H1 (cell line): Measurements from ENCODE around the gene PLA2G4E. TPM values are rescaled to one million over a fixed set of nuclear protein-coding genes. Genes with fewer than 3 reads are reported as not detected.

Experiments
- CTCF ChIA-PET: fragments of 300-600 bp; sonication (Branson Sonifier 250); formaldehyde crosslinking; loops from one replicate; lab custom pipeline; 2021; ENCODE audit not compliant: partially characterized antibody; lab: Charles Lee
- POLR2A ChIA-PET: fragments of 300-600 bp; sonication (Branson Sonifier 250); formaldehyde crosslinking; loops from one replicate; lab custom pipeline; 2021; ENCODE audit warnings: inconsistent platforms; ENCODE audit not compliant: partially characterized antibody; lab: Charles Lee
- DNase-seq, 2 experiments: peaks; one replicate each; pipeline versions ENCODE4 v3.0.0 to v3.0.0-alpha.2; 2010 to 2022; ENCODE audit warnings: low spot score in 2 of 2, low read depth in 1 of 2, mixed read lengths in 1 of 2
- FAIRE-seq: peaks from 2 replicates; lab custom pipeline; 2011; peaks lifted over from hg19 to GRCh38; lab: Jason Lieb, UNC
- H2AFZ ChIP-seq: 2 replicates; pipeline ENCODE4 v1.8.1; 2012; ENCODE audit warnings: low read length, inconsistent platforms
- H2AK5ac ChIP-seq: 2 replicates; pipeline ENCODE4 v1.6.1; 2013; ENCODE audit warnings: low read depth, low read length
- H2BK120ac ChIP-seq: replicated peaks from 2 replicates; pipeline ENCODE3; 2013; ENCODE audit warnings: low read depth, low read length, inconsistent platforms
- H2BK12ac ChIP-seq: 2 replicates; pipeline ENCODE4 v1.6.1; 2013; ENCODE audit warnings: low read depth, low read length
- H2BK15ac ChIP-seq: 2 replicates; pipeline ENCODE4 v1.6.1; 2013; ENCODE audit warnings: low read length
- H2BK20ac ChIP-seq: 2 replicates; pipeline ENCODE4 v1.6.1; 2013; ENCODE audit warnings: low read length
- H2BK5ac ChIP-seq: 2 replicates; pipeline ENCODE4 v1.6.1; 2013; ENCODE audit warnings: low read depth, low read length
- H3K14ac ChIP-seq: 2 replicates; pipeline ENCODE4 v1.6.1; 2013; ENCODE audit warnings: inconsistent platforms; ENCODE audit not compliant: insufficient read length
- H3K18ac ChIP-seq: 2 replicates; pipeline ENCODE4 v1.6.1; 2013; ENCODE audit warnings: low read length; ENCODE audit errors: extremely low read depth
- H3K23ac ChIP-seq: 2 replicates; pipeline ENCODE4 v1.6.1; 2013; ENCODE audit warnings: inconsistent platforms; ENCODE audit not compliant: insufficient read length
- H3K23me2 ChIP-seq: 2 replicates; pipeline ENCODE4 v1.6.1; 2013; ENCODE audit warnings: low read depth, low read length
- H3K27ac ChIP-seq: 2 replicates; pipeline ENCODE4 v1.6.1; 2011; ENCODE audit warnings: low read depth, low read length, inconsistent platforms
- H3K27me3 ChIP-seq, 4 experiments: replicated peaks in 1 of 4; 1 replicate in 1 of 4; 2 replicates in 3 of 4; pipeline versions ENCODE4 v1.6.1 to v1.8.1; 2011 to 2013; ENCODE audit warnings: low read length in 3 of 4, mild to moderate bottlenecking in 3 of 4, inconsistent platforms in 2 of 4, mixed read lengths in 2 of 4, moderate library complexity in 1 of 4; ENCODE audit not compliant: control insufficient read depth in 3 of 4, insufficient read depth in 3 of 4; ENCODE audit errors: extremely low read depth in 1 of 4
- H3K36me3 ChIP-seq, 4 experiments: 2 replicates each; pipeline versions ENCODE4 v1.6.1 to v1.8.1; 2011 to 2013; ENCODE audit warnings: mild to moderate bottlenecking in 4 of 4, low read length in 3 of 4, moderate library complexity in 2 of 4, control low read depth in 1 of 4, inconsistent platforms in 1 of 4; ENCODE audit not compliant: insufficient read depth in 4 of 4, control insufficient read depth in 2 of 4
- H3K4ac ChIP-seq: replicated peaks from 2 replicates; pipeline ENCODE3; 2013; ENCODE audit warnings: low read length, low read depth, mixed read lengths, inconsistent platforms; ENCODE audit not compliant: insufficient read length
- H3K4me1 ChIP-seq, 4 experiments: replicated peaks in 1 of 4; 1 replicate in 1 of 4; 2 replicates in 3 of 4; pipeline versions ENCODE4 v1.6.1 to v1.8.1; 2011 to 2013; ENCODE audit warnings: low read length in 3 of 4, inconsistent platforms in 2 of 4, mixed read lengths in 1 of 4; ENCODE audit not compliant: insufficient read depth in 4 of 4, control insufficient read depth in 3 of 4
- H3K4me2 ChIP-seq, 2 experiments: 2 replicates each; pipeline versions ENCODE4 v1.6.1 to v1.8.1; 2011 to 2013; ENCODE audit warnings: low read depth in 2 of 2, low read length in 2 of 2, control low read depth in 1 of 2, inconsistent platforms in 1 of 2, mild to moderate bottlenecking in 1 of 2; ENCODE audit not compliant: insufficient read depth in 1 of 2
- H3K4me3 ChIP-seq, 4 experiments: fragments of 200-600, 300-600 bp in 1 of 4; sonication (generic), shearing (Covaris generic), sonication (Bioruptor Twin) in 1 of 4; 2 replicates each; pipeline versions ENCODE4 v1.5.1 to v1.8.1; 2011 to 2016; ENCODE audit warnings: low read length in 4 of 4, low read depth in 3 of 4, control low read depth in 2 of 4, inconsistent platforms in 2 of 4, mild to moderate bottlenecking in 2 of 4, mixed read lengths in 1 of 4, moderate library complexity in 1 of 4; ENCODE audit not compliant: insufficient read depth in 2 of 4; ENCODE audit errors: extremely low read depth in 1 of 4
- H3K56ac ChIP-seq: replicated peaks from 2 replicates; pipeline ENCODE3; 2013; ENCODE audit warnings: low read depth, mild to moderate bottlenecking, mixed read lengths, low read length, inconsistent platforms; ENCODE audit not compliant: insufficient read length
- H3K79me1 ChIP-seq: 2 replicates; pipeline ENCODE4 v1.6.1; 2013; ENCODE audit warnings: low read depth, low read length, control low read depth
- H3K79me2 ChIP-seq, 2 experiments: 2 replicates each; pipeline versions ENCODE4 v1.6.1 to v1.8.1; 2012 to 2013; ENCODE audit warnings: low read length in 2 of 2, mild to moderate bottlenecking in 2 of 2, inconsistent platforms in 1 of 2; ENCODE audit not compliant: insufficient read depth in 2 of 2, control insufficient read depth in 1 of 2
- H3K9ac ChIP-seq, 4 experiments: replicated peaks in 1 of 4; 1 replicate in 1 of 4; 2 replicates in 3 of 4; pipeline versions ENCODE4 v1.6.1 to v1.8.1; 2011 to 2013; ENCODE audit warnings: low read depth in 3 of 4, low read length in 3 of 4, control low read depth in 2 of 4, mild to moderate bottlenecking in 2 of 4, moderate library complexity in 2 of 4, inconsistent platforms in 1 of 4; ENCODE audit errors: extremely low read depth in 1 of 4
- H3K9me3 ChIP-seq, 2 experiments: 2 replicates each; pipeline versions ENCODE4 v1.6.1 to v1.8.1; 2012 to 2013; ENCODE audit warnings: mild to moderate bottlenecking in 2 of 2, moderate library complexity in 2 of 2, control low read depth in 1 of 2, inconsistent platforms in 1 of 2, low read depth in 1 of 2, low read length in 1 of 2, mixed read lengths in 1 of 2; ENCODE audit not compliant: insufficient read depth in 2 of 2
- H4K20me1 ChIP-seq, 2 experiments: replicated peaks in 1 of 2; 2 replicates each; pipeline versions ENCODE3 to v1.8.1; 2011 to 2013; ENCODE audit warnings: inconsistent platforms in 2 of 2, low read length in 2 of 2, mild to moderate bottlenecking in 1 of 2; ENCODE audit not compliant: insufficient read depth in 2 of 2, control insufficient read depth in 1 of 2
- H4K5ac ChIP-seq: 2 replicates; pipeline ENCODE4 v1.6.1; 2013; ENCODE audit warnings: low read length, low read depth, mixed read lengths, inconsistent platforms; ENCODE audit not compliant: insufficient read length
- H4K8ac ChIP-seq: 2 replicates; pipeline ENCODE4 v1.8.0; 2013; ENCODE audit warnings: mild to moderate bottlenecking, moderate library complexity, low read length, inconsistent platforms; ENCODE audit not compliant: insufficient read depth; ENCODE audit errors: extremely low read depth
- H4K91ac ChIP-seq: replicated peaks from 2 replicates; pipeline ENCODE3; 2013; ENCODE audit warnings: low read length, mixed read lengths, inconsistent platforms; ENCODE audit not compliant: insufficient read length
- ASH2L ChIP-seq: fragments of 200-600, 300-600 bp; sonication (generic); IDR thresholded peaks from one replicate; pipeline ENCODE4 v1.7.1; 2017; ENCODE audit warnings: low read length
- ATF3 ChIP-seq: IDR thresholded peaks from 2 replicates; pipeline ENCODE4 v1.6.1; 2011; ENCODE audit warnings: low read depth, mild to moderate bottlenecking, low read length; ENCODE audit not compliant: insufficient read depth
- BRCA1 ChIP-seq: IDR thresholded peaks from 2 replicates; pipeline ENCODE4 v1.6.1; 2012; ENCODE audit warnings: low read depth, low read length, improper control_type of control experiment
- CHD2 ChIP-seq: IDR thresholded peaks from 2 replicates; pipeline ENCODE4 v1.6.1; 2012; ENCODE audit warnings: low read length, improper control_type of control experiment
- CTBP2 ChIP-seq: IDR thresholded peaks from 2 replicates; pipeline ENCODE4 v1.7.0; 2011; ENCODE audit warnings: borderline replicate concordance, mild to moderate bottlenecking, moderate library complexity, mixed read lengths, low read length; ENCODE audit not compliant: insufficient read depth, insufficient read length
- EGR1 ChIP-seq: IDR thresholded peaks from 2 replicates; pipeline ENCODE4 v1.6.1; 2011; ENCODE audit warnings: low read depth, low read length, borderline replicate concordance
- KDM4A ChIP-seq: IDR thresholded peaks from one replicate; pipeline ENCODE4 v1.7.1; 2012; ENCODE audit warnings: low read depth, mild to moderate bottlenecking, moderate library complexity, low read length, inconsistent platforms; ENCODE audit not compliant: severe bottlenecking
- MAX ChIP-seq: IDR thresholded peaks from 2 replicates; pipeline ENCODE4 v1.6.1; 2012; ENCODE audit warnings: inconsistent platforms
- NANOG ChIP-seq: IDR thresholded peaks from 2 replicates; pipeline ENCODE4 v1.6.1; 2011; ENCODE audit warnings: low read length, low read depth, mild to moderate bottlenecking, inconsistent platforms; ENCODE audit not compliant: insufficient read depth, poor library complexity, severe bottlenecking
- NRF1 ChIP-seq: IDR thresholded peaks from 2 replicates; pipeline ENCODE4 v1.6.1; 2011; ENCODE audit warnings: mild to moderate bottlenecking, low read depth, low read length, improper control_type of control experiment
- PHF8 ChIP-seq: fragments of 200-600 bp; sonication (generic); conservative IDR thresholded peaks from 2 replicates; pipeline ENCODE4 v1.7.1; 2012; ENCODE audit warnings: low read depth, mild to moderate bottlenecking, inconsistent platforms, low read length, moderate library complexity
- SP2 ChIP-seq: IDR thresholded peaks from 2 replicates; pipeline ENCODE4 v1.6.1; 2012; ENCODE audit warnings: mild to moderate bottlenecking, low read length, inconsistent platforms
- TEAD4 ChIP-seq: IDR thresholded peaks from 2 replicates; pipeline ENCODE4 v1.6.1; 2012; ENCODE audit warnings: low read depth, low read length, inconsistent platforms, mixed read lengths
- WGBS, 2 experiments: shearing (Covaris generic) in 1 of 2; methylation state at CpG; one replicate each; pipeline versions ENCODE4 v1.1.6 to v1.1.7; 2013 to 2015; ENCODE audit warnings: low lambda C conversion rate in 2 of 2, mixed read lengths in 2 of 2, inconsistent platforms in 1 of 2, low coverage in 1 of 2, missing lambda C conversion rate in 1 of 2; ENCODE audit not compliant: insufficient replicate concordance in 2 of 2, insufficient coverage in 1 of 2, insufficient read length in 1 of 2; ENCODE audit errors: extremely low coverage in 1 of 2, missing lambda C conversion rate in 1 of 2; 5-methylcytosine and 5-hydroxymethylcytosine counted together
- polyA plus RNA-seq, 7 experiments: library from polyadenylated mRNA; depleted of rRNA in 3 of 7; stranded (reverse) in 5 of 7; unstranded in 2 of 7; fragments of >200 nt in 5 of 7; fragments of 200-250 nt in 2 of 7; gene quantifications; 1 replicate in 5 of 7; 2 replicates in 1 of 7; 4 replicates in 1 of 7; pipeline versions ENCODE4 v1.2.1 to v1.2.3, GENCODE V29; 2011 to 2013; ENCODE audit warnings: missing spikeins in 2 of 7, mixed read lengths in 2 of 7
- total RNA-seq: library from RNA; stranded (reverse); fragmentation: NEBNext Ultra II Directional; extraction: Animal tissue kit (Norgen Biotek cat#: 25700); gene quantifications from 2 replicates; pipeline ENCODE4 v1.2.1, GENCODE V29; 2021

Gene PLA2G4E
- total and polyA plus RNA-seq, 2 of the 8 experiments (the other 6 are each of a cell fraction or from before 2014, with no cell fraction given): 0.03 TPM; not detected in 1

GRCh38 chr15:42064271-42064670 lies 43.4 kb upstream of the PLA2G4E start:
- ChIA-PET CTCF (interaction anchor here (0.9 to 17.2 kb wide), 10 partner anchors 11 to 581 kb away, joined by 3 to 425 read pairs (median 8); no protein-coding TSS in a partner anchor), POLR2A (no interaction called here)
- no peak overlapping the region for H4K91ac ChIP-seq
- peaks cover 0 to 2% (median 0%) of the 10 kb centered on the region in 4 experiments; a peak in 3 of 7 replicates for H3K4me1 ChIP-seq
- no peak overlapping the region for H3K4me2 ChIP-seq
- no peak overlapping the region for H4K8ac ChIP-seq
- no peak overlapping the region for H3K4me3 ChIP-seq
- H3K14ac ChIP-seq: no peak overlapping the region
- H3K23me2 ChIP-seq: no peaks in the 10 kb centered on the region
- no peaks in the 10 kb centered on the region for H4K20me1 ChIP-seq
- no peak overlapping the region for H3K4ac ChIP-seq
- H3K79me2 ChIP-seq: no peaks in the 10 kb centered on the region
- H3K18ac ChIP-seq: no peak overlapping the region
- no peak overlapping the region for H3K23ac ChIP-seq
- no peaks in the 10 kb centered on the region for H3K9me3 ChIP-seq
- no peak overlapping the region for H3K9ac ChIP-seq
- no peak overlapping the region for H2BK12ac ChIP-seq
- H2BK5ac ChIP-seq: no peak overlapping the region
- no peak overlapping the region for H2BK15ac ChIP-seq
- no peak overlapping the region for H2BK120ac ChIP-seq
- no peak overlapping the region for H3K56ac ChIP-seq
- no peak overlapping the region for H2BK20ac ChIP-seq
- no peak for DNase-seq
- WGBS, 2 experiments: 84% methylated on average over 4 of the region's 4 CpGs; no CpG with 5 or more reads in 1 of the 2 experiments
- no peak overlapping the region for H2AFZ ChIP-seq
- H3K79me1 ChIP-seq: no peaks in the 10 kb centered on the region
- no peak overlapping the region for H3K27ac ChIP-seq
- no peak overlapping the region for H2AK5ac ChIP-seq
- no peaks in the 10 kb centered on the region for H3K36me3 ChIP-seq
- FAIRE-seq: no peak
- no peak overlapping the region for H4K5ac ChIP-seq
- no peaks in the 10 kb centered on the region for H3K27me3 ChIP-seq
- TF ChIP-seq NANOG (no peak), CHD2 (no peak), SP2 (no peak), ASH2L (no peak), NRF1 (no peak), BRCA1 (no peak), PHF8 (no peak), EGR1 (no peak), TEAD4 (no peak), MAX (no peak), ATF3 (no peak), KDM4A (no peak), CTBP2 (no peak)
